ENCODE data around the gene ELK1.

The ELK1 gene

GRCh38 chrX:47631676-47632075 lies 18.7 kb downstream of the ELK1 start:
- no peak for TF ChIP-seq ZFX (IDR thresholded peaks at IDR 0.05)
- H3K27ac ChIP-seq, result no peak overlapping the region

- TF ChIP-seq ZFX (IDR thresholded peaks at IDR 0.05), result no peak
- TF ChIP-seq, protein P1, sequence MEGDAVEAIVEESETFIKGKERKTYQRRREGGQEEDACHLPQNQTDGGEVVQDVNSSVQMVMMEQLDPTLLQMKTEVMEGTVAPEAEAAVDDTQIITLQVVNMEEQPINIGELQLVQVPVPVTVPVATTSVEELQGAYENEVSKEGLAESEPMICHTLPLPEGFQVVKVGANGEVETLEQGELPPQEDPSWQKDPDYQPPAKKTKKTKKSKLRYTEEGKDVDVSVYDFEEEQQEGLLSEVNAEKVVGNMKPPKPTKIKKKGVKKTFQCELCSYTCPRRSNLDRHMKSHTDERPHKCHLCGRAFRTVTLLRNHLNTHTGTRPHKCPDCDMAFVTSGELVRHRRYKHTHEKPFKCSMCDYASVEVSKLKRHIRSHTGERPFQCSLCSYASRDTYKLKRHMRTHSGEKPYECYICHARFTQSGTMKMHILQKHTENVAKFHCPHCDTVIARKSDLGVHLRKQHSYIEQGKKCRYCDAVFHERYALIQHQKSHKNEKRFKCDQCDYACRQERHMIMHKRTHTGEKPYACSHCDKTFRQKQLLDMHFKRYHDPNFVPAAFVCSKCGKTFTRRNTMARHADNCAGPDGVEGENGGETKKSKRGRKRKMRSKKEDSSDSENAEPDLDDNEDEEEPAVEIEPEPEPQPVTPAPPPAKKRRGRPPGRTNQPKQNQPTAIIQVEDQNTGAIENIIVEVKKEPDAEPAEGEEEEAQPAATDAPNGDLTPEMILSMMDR (conservative IDR thresholded peaks at IDR 0.05), result no peak
- H3K27ac ChIP-seq, result no peak within 1 kb of the TSS
Measured at GRCh38 chrX:47629419-47630200, 20.8 kb downstream of the ELK1 start, which contains the start of gene CFP. Gene CFP (minus strand): TSS chrX:47629930. CDS start chrX:47629844, 86 bp downstream.

- TF ChIP-seq, protein P1 (conservative IDR thresholded peaks at IDR 0.05), result no peak
- no peak for TF ChIP-seq ZFX (IDR thresholded peaks at IDR 0.05)
- no peak overlapping the region for H3K27ac ChIP-seq
Measured at GRCh38 chrX:47628982-47629381, 21.4 kb downstream of the ELK1 start.

DNA sequence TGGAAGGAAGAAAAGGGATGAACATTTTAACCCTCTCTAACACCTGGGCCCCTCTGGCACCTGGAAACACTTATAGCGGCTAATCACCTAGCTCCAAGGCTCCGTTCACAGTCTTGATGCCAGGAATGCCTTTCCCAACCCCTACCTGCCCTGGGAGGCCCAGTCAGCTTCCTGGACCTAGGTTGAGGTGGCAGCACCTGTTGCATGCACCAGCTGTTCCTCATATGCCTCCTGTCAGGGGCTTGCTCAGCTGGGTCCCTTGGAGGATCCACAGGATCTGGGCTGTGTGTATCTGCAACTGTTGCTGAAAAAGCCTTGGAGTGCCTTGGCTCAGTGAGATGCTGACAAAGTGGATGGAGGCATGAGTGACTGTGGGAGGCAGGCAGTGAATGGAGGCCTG lies 25.0 kb downstream of the ELK1 start:
- TF ChIP-seq ZFX (IDR thresholded peaks at IDR 0.05), result no peak
- TF ChIP-seq, protein P1 (conservative IDR thresholded peaks at IDR 0.05), result no peak
- no peak overlapping the region for H3K27ac ChIP-seq

DNA sequence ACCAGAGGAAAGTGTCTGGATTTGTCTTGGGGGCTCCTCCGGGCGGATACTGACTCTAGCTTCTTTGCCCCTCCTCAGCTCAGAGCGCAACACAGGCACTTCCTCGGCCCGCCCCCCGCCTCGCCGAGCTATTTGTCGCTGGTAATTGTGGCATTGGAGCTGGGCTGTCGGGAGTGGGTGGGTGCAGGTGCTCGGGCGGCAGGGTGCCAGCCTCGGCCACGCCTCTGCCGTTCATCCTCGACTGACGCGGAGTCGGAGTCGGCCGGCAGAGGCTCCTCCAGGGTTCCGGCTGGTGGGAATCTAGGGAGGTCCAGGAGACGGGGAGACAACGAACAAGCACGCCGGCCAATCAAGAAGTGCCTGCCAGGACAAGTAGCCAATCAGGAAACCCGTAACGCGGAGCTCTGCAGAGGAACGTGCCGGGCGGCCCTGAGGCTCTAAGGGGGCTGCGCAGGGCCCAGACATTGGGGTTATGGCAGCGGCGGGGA lies 26.8 kb downstream of the ELK1 start:
- no peak for TF ChIP-seq ZFX (IDR thresholded peaks at IDR 0.05)
- TF ChIP-seq, protein P1 (conservative IDR thresholded peaks at IDR 0.05), result no peak
- no peak overlapping the region for H3K27ac ChIP-seq

DNA sequence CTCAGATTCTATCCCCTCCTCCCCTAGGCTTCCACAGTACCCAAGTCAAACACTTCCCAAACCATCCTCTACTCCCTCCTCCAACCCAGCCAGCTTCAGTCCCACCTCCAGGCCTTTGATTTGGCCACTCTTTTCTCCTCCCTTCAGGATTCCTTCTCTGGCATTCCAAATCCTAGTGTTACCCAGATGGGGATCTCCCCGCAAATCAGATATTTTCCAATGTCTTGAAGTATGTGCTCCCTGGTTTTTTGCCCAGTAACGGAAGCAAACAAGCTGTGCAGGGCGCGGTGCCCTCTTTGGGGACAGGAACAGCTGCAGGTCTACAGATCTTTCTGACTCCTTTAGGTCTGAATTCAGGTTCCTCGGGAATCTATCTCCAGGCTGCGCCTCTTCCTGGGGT lies 28.5 kb downstream of the ELK1 start:
- TF ChIP-seq, protein P1 (conservative IDR thresholded peaks at IDR 0.05), result no peak
- TF ChIP-seq ZFX (IDR thresholded peaks at IDR 0.05), result no peak
- no peak overlapping the region for H3K27ac ChIP-seq

DNA sequence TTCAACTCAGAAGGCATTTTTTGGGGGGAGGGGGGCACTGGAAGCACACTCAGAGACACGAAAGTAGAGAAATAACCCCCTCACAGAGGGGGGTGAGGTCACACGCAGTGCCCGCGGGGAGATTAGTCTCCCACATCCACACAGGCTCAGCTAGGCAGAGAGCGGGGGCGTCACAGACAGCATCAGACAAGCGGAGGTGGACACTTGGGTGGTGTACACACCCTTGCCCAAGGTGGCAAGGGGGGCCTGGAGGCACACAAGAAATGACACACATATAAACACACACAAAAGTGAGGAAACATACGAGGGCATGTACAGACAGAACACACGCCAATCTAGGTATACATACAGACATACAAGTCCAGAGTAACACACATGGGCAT lies 30.1 kb downstream of the ELK1 start:
- TF ChIP-seq ZFX (IDR thresholded peaks at IDR 0.05), result no peak
- no peak overlapping the region for H3K27ac ChIP-seq

DNA sequence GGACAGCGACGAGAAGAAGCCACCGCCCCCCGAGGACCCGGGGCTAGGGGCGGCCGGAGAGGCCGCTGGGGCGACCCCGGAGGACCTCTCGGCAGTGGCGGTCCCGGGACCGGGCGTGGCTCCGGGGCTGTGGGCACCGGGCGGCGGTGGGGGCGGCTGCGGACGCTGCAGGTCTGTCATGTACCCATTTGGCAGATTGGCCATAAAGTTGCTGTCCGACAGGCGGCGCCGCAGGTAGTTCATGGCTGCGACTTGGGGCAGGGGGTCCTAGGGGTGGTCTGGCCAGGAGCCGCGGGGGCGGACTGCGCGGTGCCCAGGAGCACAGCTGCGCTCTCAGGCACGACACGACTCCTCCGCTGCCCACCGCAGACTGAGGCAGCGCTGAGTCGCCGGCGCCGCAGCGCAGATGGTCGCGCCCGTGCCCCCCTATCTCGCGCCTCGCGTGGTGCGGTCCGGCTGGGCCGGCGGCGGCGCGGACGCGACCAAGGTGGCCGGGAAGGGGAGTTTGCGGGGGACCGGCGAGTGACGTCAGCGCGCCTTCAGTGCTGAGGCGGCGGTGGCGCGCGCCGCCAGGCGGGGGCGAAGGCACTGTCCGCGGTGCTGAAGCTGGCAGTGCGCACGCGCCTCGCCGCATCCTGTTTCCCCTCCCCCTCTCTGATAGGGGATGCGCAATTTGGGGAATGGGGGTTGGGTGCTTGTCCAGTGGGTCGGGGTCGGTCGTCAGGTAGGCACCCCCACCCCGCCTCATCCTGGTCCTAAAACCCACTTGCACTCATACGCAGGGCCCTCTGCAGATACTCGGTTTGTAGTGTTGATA lies 30.7 kb downstream of the ELK1 start, which contains the start of gene SYN1:
Gene SYN1, minus strand, starts transcription at position 372 of the 817 bp plus-strand sequence. Its CDS starts 129 bp downstream, at position 243.
- no peak within 1 kb of the TSS for H3K27ac ChIP-seq
- TF ChIP-seq ZFX (IDR thresholded peaks at IDR 0.05), result no peak
- TF ChIP-seq, protein P1 (conservative IDR thresholded peaks at IDR 0.05), result peak; percentile 20
